HepG2 (cell line): Measurements from ENCODE around the gene ITPRIP. TPM values are rescaled to one million over a fixed set of nuclear protein-coding genes. Genes with fewer than 3 reads are reported as not detected.

ENCODE experiments used
- ELF3 ChIP-seq: IDR thresholded peaks from 2 replicates; pipeline ENCODE4 v1.6.1; 2016; ENCODE audit warnings: missing genetic modification reagents, missing compliant biosample characterization
- HMG20A ChIP-seq: IDR thresholded peaks from 2 replicates; pipeline ENCODE4 v1.6.1; 2016; ENCODE audit warnings: borderline replicate concordance
- JUNB ChIP-seq: sonication (generic); formaldehyde crosslinking; IDR thresholded peaks from 2 replicates; pipeline ENCODE4 v1.8.0; 2022; ENCODE audit warnings: missing genetic modification reagents, mild to moderate bottlenecking, borderline replicate concordance
- KMT2A ChIP-seq: sonication (generic); formaldehyde crosslinking; IDR thresholded peaks from 2 replicates; pipeline ENCODE4 v1.4.0; 2020; ENCODE audit warnings: missing genetic modification reagents
- NR2C2 ChIP-seq: sonication (generic); formaldehyde crosslinking; IDR thresholded peaks from 2 replicates; pipeline ENCODE4 v1.4.0; 2020; ENCODE audit warnings: missing genetic modification reagents, mild to moderate bottlenecking, moderate library complexity, borderline replicate concordance
- SMC3 ChIP-seq: IDR thresholded peaks from 2 replicates; pipeline ENCODE4 v1.6.1; 2011; ENCODE audit warnings: low read length, improper control_type of control experiment
- SOX13 ChIP-seq, 3 experiments: fragments of 450-650 bp in 1 of 3; sonication (generic) in 1 of 3; formaldehyde crosslinking in 1 of 3; IDR thresholded peaks in 2 of 3; conservative IDR thresholded peaks in 1 of 3; 2 replicates each; pipeline versions ENCODE4 v1.5.0 to v1.6.1; 2016 to 2020; ENCODE audit warnings: antibody characterized with exemption in 1 of 3, mild to moderate bottlenecking in 1 of 3, missing compliant biosample characterization in 1 of 3, missing genetic modification reagents in 1 of 3, moderate library complexity in 1 of 3
- SRSF1 ChIP-seq: fragments of 200-400 bp; formaldehyde crosslinking; optimal IDR thresholded peaks from 2 replicates; pipeline ENCODE3; 2017; ENCODE audit warnings: mild to moderate bottlenecking, low read depth, low read length, moderate library complexity
- THYN1 ChIP-seq: sonication (generic); formaldehyde crosslinking; IDR thresholded peaks from 2 replicates; pipeline ENCODE4 v1.8.1; 2023; ENCODE audit warnings: low read depth, mild to moderate bottlenecking, moderate library complexity, missing genetic modification reagents, borderline replicate concordance
- ZNF12 ChIP-seq: sonication (generic); formaldehyde crosslinking; IDR thresholded peaks from 2 replicates; pipeline ENCODE4 v1.5.0; 2020; ENCODE audit warnings: missing genetic modification reagents
- ZNF564 ChIP-seq: sonication (generic); formaldehyde crosslinking; IDR thresholded peaks from 2 replicates; pipeline ENCODE4 v1.8.1; 2023; ENCODE audit warnings: mild to moderate bottlenecking, missing genetic modification reagents
- ZNF761 ChIP-seq: sonication (generic); formaldehyde crosslinking; conservative IDR thresholded peaks from 2 replicates; pipeline ENCODE4 v1.4.0; 2020; ENCODE audit warnings: mild to moderate bottlenecking, missing genetic modification reagents
- polyA plus RNA-seq, 8 experiments: library from polyadenylated mRNA; depleted of rRNA in 3 of 8; stranded (reverse) in 7 of 8; unstranded in 1 of 8; fragments of >200 nt; fragmentation: Illumina TruSeq in 4 of 8; extraction: Trizol in 4 of 8; gene quantifications; 2 replicates each; pipeline versions ENCODE4 v1.2.1 to v1.2.3, GENCODE V29; 2011 to 2016; ENCODE audit warnings: low read depth in 4 of 8, missing spikeins in 1 of 8, mixed read lengths in 1 of 8; ENCODE audit not compliant: insufficient read depth in 1 of 8
- total RNA-seq, 5 experiments: library from RNA; depleted of rRNA; stranded (reverse); fragments of >200 nt; fragmentation: Illumina TruSeq; extraction: Trizol; gene quantifications; 2 replicates each; pipeline ENCODE4 v1.2.3, GENCODE V29; 2016; ENCODE audit warnings: low read depth in 1 of 5
- TF ChIP-seq, protein P1 (sequence below): sonication (generic); formaldehyde crosslinking; IDR thresholded peaks from 2 replicates; pipeline ENCODE4 v1.4.0; 2020; ENCODE audit warnings: mild to moderate bottlenecking, missing genetic modification reagents
- TF ChIP-seq, protein P2 (sequence below): sonication (generic); formaldehyde crosslinking; IDR thresholded peaks from 2 replicates; pipeline ENCODE4 v1.5.0; 2020; ENCODE audit warnings: missing genetic modification reagents, mild to moderate bottlenecking, borderline replicate concordance
- TF ChIP-seq, protein P3 (sequence below): sonication (generic); formaldehyde crosslinking; IDR thresholded peaks from 2 replicates; pipeline ENCODE4 v1.5.0; 2020; ENCODE audit warnings: mild to moderate bottlenecking, missing genetic modification reagents, borderline replicate concordance
- TF ChIP-seq, protein P4 (sequence below): IDR thresholded peaks from 2 replicates; pipeline ENCODE4 v1.6.1; 2016

Gene ITPRIP
- total and polyA plus RNA-seq, 2 of the 13 experiments (the other 11 are each of a cell fraction or from before 2014, with no cell fraction given) = 1.00 to 2.8 TPM

DNA sequence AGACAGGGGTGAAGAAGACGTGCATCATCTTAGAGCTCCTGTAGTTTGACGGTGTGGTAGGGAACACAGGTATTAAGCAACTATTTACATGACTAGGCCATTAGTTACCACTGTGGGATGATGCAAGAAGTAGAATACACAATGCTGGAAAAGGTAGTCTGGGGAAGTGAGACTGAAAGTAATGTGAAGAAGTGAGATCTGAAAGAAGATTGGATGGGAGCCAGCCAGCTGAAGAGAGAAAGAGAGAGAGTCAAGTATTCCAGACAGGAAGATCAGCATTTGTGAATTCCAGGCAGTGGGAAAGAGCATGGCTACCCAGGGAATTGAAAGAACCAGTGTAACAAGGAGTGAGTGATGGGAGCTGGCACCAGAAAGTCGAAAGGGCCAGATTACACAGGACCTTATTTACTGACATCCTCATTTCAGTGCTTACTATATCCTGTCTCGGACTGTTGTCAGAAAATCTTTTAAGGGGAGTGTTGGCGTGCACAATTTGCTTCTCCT lies 11.4 kb upstream of the ITPRIP start (continued):
- TF ChIP-seq ZNF12 (CRISPR knock-in tag) (peak; percentile 34; the same call in 1 of the 2 replicates), ELF3 (no peak), NR2C2 (peak; percentile 55; the same call in 1 of the 2 replicates), KMT2A (CRISPR knock-in tag) (no peak), ZNF564 (no peak), JUNB (CRISPR knock-in tag) (0 out of 2 replicates have a peak, but pooled peaks have one; percentile 21), SRSF1 (no peak), SMC3 (peak; percentile 20; the same call in 1 of the 2 replicates), THYN1 (CRISPR knock-in tag) (0 out of 2 replicates have a peak, but pooled peaks have one; percentile 39), ZNF761 (CRISPR knock-in tag) (no peak), SOX13 (IDR thresholded peaks at IDR 0.05) (no peak), SOX13 (CRISPR knock-in tag; conservative IDR thresholded peaks at IDR 0.05 in 1 of 2, IDR thresholded peaks at IDR 0.05 in 1 of 2) (peak in 1 of 2 experiments; percentile 51; a peak in 1 of 4 replicates), HMG20A (CRISPR knock-in tag) (peak; percentile 17)
- TF ChIP-seq, protein P1, sequence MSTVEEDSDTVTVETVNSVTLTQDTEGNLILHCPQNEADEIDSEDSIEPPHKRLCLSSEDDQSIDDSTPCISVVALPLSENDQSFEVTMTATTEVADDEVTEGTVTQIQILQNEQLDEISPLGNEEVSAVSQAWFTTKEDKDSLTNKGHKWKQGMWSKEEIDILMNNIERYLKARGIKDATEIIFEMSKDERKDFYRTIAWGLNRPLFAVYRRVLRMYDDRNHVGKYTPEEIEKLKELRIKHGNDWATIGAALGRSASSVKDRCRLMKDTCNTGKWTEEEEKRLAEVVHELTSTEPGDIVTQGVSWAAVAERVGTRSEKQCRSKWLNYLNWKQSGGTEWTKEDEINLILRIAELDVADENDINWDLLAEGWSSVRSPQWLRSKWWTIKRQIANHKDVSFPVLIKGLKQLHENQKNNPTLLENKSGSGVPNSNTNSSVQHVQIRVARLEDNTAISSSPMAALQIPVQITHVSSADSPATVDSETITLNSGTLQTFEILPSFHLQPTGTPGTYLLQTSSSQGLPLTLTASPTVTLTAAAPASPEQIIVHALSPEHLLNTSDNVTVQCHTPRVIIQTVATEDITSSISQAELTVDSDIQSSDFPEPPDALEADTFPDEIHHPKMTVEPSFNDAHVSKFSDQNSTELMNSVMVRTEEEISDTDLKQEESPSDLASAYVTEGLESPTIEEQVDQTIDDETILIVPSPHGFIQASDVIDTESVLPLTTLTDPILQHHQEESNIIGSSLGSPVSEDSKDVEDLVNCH = no peak
- TF ChIP-seq, protein P2, sequence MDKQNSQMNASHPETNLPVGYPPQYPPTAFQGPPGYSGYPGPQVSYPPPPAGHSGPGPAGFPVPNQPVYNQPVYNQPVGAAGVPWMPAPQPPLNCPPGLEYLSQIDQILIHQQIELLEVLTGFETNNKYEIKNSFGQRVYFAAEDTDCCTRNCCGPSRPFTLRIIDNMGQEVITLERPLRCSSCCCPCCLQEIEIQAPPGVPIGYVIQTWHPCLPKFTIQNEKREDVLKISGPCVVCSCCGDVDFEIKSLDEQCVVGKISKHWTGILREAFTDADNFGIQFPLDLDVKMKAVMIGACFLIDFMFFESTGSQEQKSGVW (CRISPR knock-in tag) = no peak
- TF ChIP-seq, protein P3, sequence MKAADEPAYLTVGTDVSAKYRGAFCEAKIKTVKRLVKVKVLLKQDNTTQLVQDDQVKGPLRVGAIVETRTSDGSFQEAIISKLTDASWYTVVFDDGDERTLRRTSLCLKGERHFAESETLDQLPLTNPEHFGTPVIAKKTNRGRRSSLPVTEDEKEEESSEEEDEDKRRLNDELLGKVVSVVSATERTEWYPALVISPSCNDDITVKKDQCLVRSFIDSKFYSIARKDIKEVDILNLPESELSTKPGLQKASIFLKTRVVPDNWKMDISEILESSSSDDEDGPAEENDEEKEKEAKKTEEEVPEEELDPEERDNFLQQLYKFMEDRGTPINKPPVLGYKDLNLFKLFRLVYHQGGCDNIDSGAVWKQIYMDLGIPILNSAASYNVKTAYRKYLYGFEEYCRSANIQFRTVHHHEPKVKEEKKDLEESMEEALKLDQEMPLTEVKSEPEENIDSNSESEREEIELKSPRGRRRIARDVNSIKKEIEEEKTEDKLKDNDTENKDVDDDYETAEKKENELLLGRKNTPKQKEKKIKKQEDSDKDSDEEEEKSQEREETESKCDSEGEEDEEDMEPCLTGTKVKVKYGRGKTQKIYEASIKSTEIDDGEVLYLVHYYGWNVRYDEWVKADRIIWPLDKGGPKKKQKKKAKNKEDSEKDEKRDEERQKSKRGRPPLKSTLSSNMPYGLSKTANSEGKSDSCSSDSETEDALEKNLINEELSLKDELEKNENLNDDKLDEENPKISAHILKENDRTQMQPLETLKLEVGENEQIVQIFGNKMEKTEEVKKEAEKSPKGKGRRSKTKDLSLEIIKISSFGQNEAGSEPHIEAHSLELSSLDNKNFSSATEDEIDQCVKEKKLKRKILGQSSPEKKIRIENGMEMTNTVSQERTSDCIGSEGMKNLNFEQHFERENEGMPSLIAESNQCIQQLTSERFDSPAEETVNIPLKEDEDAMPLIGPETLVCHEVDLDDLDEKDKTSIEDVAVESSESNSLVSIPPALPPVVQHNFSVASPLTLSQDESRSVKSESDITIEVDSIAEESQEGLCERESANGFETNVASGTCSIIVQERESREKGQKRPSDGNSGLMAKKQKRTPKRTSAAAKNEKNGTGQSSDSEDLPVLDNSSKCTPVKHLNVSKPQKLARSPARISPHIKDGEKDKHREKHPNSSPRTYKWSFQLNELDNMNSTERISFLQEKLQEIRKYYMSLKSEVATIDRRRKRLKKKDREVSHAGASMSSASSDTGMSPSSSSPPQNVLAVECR (CRISPR knock-in tag) = no peak; the same call in 1 of the 2 replicates
- TF ChIP-seq, protein P4, sequence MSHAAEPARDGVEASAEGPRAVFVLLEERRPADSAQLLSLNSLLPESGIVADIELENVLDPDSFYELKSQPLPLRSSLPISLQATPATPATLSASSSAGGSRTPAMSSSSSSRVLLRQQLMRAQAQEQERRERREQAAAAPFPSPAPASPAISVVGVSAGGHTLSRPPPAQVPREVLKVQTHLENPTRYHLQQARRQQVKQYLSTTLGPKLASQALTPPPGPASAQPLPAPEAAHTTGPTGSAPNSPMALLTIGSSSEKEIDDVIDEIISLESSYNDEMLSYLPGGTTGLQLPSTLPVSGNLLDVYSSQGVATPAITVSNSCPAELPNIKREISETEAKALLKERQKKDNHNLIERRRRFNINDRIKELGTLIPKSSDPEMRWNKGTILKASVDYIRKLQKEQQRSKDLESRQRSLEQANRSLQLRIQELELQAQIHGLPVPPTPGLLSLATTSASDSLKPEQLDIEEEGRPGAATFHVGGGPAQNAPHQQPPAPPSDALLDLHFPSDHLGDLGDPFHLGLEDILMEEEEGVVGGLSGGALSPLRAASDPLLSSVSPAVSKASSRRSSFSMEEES = no peak
